Neutrophil (primary cell): ENCODE measurements around the gene CELF4.

Source experiments
- H3K27ac ChIP-seq: fragments of 200-600 bp; sonication (generic); 2 replicates; pipeline ENCODE4 v1.5.1; 2016; ENCODE audit warnings: mild to moderate bottlenecking, moderate library complexity
- H3K27me3 ChIP-seq: fragments of 200-600 bp; sonication (generic); 2 replicates; pipeline ENCODE4 v1.6.0; 2016; ENCODE audit warnings: mild to moderate bottlenecking
- H3K36me3 ChIP-seq: fragments of 200-600 bp; sonication (generic); 2 replicates; pipeline ENCODE4 v1.5.1; 2017
- H3K4me1 ChIP-seq, 2 experiments: fragments of 200-600 bp in 1 of 2; sonication (generic) in 1 of 2; 1 replicate in 1 of 2; 2 replicates in 1 of 2; pipeline versions ENCODE4 v1.5.1 to v1.6.1; 2013 to 2016; ENCODE audit warnings: low read depth in 1 of 2, low read length in 1 of 2, mild to moderate bottlenecking in 1 of 2, moderate library complexity in 1 of 2; ENCODE audit not compliant: control insufficient read depth in 1 of 2, insufficient read depth in 1 of 2
- H3K4me3 ChIP-seq, 2 experiments: fragments of 200-600 bp in 1 of 2; sonication (generic) in 1 of 2; 1 replicate in 1 of 2; 2 replicates in 1 of 2; pipeline ENCODE4 v1.5.1; 2013 to 2016; ENCODE audit warnings: low read depth in 1 of 2, low read length in 1 of 2, mild to moderate bottlenecking in 1 of 2, moderate library complexity in 1 of 2
- H3K9me3 ChIP-seq: fragments of 200-600 bp; sonication (generic); 2 replicates; pipeline ENCODE4 v1.5.1; 2016
- CTCF ChIP-seq: fragments of 200-600 bp; sonication (generic); IDR thresholded peaks from 2 replicates; pipeline ENCODE4 v1.5.1; 2016; ENCODE audit warnings: antibody characterized with exemption

Gene CELF4

GRCh38 chr18:37380546-37381110 lies 185.0 kb downstream of the CELF4 start:
- Histone ChIP-seq H3K27ac (no peak overlapping the region), H3K36me3 (no peaks in the 10 kb centered on the region), H3K4me1 (no peaks in the 10 kb centered on the region), H3K27me3 (peaks cover 20% of the 10 kb centered on the region), H3K9me3 (no peaks in the 10 kb centered on the region), H3K4me3 (no peak overlapping the region)
- TF ChIP-seq CTCF = no peak

GRCh38 chr18:37378336-37379010 lies 187.1 kb downstream of the CELF4 start:
- Histone ChIP-seq H3K4me1 (no peaks in the 10 kb centered on the region), H3K36me3 (no peaks in the 10 kb centered on the region)
- no peak for TF ChIP-seq CTCF

GRCh38 chr18:37375181-37375580 lies 190.4 kb downstream of the CELF4 start:
- Histone ChIP-seq H3K9me3 (no peaks in the 10 kb centered on the region), H3K4me3 (no peak overlapping the region), H3K4me1 (no peaks in the 10 kb centered on the region), H3K27ac (no peak overlapping the region), H3K36me3 (no peaks in the 10 kb centered on the region), H3K27me3 (no peaks in the 10 kb centered on the region)
- TF ChIP-seq CTCF = no peak

More at GRCh38 chr18:37378336-37379010, 187.1 kb downstream of the CELF4 start:
- H3K9me3 ChIP-seq = no peaks in the 10 kb centered on the region
- H3K27ac ChIP-seq = no peak overlapping the region
- H3K27me3 ChIP-seq = peaks cover 11% of the 10 kb centered on the region
- no peak overlapping the region for H3K4me3 ChIP-seq

GRCh38 chr18:37368110-37368954 lies 197.3 kb downstream of the CELF4 start:
- peaks cover 5% of the 10 kb centered on the region for H3K27me3 ChIP-seq
- no peak overlapping the region for H3K4me3 ChIP-seq
- no peaks in the 10 kb centered on the region for H3K9me3 ChIP-seq

GRCh38 chr18:37364237-37364636 lies 201.4 kb downstream of the CELF4 start:
- no peak for TF ChIP-seq CTCF
- Histone ChIP-seq H3K9me3 (no peaks in the 10 kb centered on the region), H3K27me3 (peaks cover 40% of the 10 kb centered on the region), H3K4me3 (no peak overlapping the region), H3K36me3 (no peaks in the 10 kb centered on the region), H3K4me1 (no peaks in the 10 kb centered on the region), H3K27ac (no peak overlapping the region)

More at GRCh38 chr18:37368110-37368954, 197.3 kb downstream of the CELF4 start:
- no peak overlapping the region for H3K27ac ChIP-seq
- H3K4me1 ChIP-seq = no peaks in the 10 kb centered on the region
- H3K36me3 ChIP-seq = no peaks in the 10 kb centered on the region
- TF ChIP-seq CTCF = no peak
